GM12865 (cell line): Measurements from ENCODE around the gene CLIC1.
A peak's percentile ranks its signal among the peaks of the same experiment; 100 is the strongest.

Experiments used
- DNase-seq: peaks from one replicate; pipeline ENCODE4 v3.0.0; 2010; ENCODE audit warnings: low read depth
- H3K4me3 ChIP-seq: 2 replicates; pipeline ENCODE4 v1.5.1; 2011; ENCODE audit warnings: mild to moderate bottlenecking, low read depth, low read length, control low read depth
- CTCF ChIP-seq: IDR thresholded peaks from 2 replicates; pipeline ENCODE4 v1.5.1; 2011; ENCODE audit warnings: low read length, control low read depth, low read depth, inconsistent platforms; ENCODE audit not compliant: insufficient read depth; ENCODE audit errors: missing control alignments

Gene CLIC1

GRCh38 chr6:31728767-31729514 lies 7.4 kb downstream of the CLIC1 start, which contains the start of gene DDAH2:
Gene DDAH2 (minus strand): TSS chr6:31729299. CDS start chr6:31729161, 138 bp downstream.
- TF ChIP-seq CTCF = no peak
- no peak for DNase-seq
- peak within 1 kb of the TSS; percentile 49 for H3K4me3 ChIP-seq

GRCh38 chr6:31727717-31728671 lies 8.3 kb downstream of the CLIC1 start:
- no peak for TF ChIP-seq CTCF
- peak; percentile 83 for DNase-seq
- no peak overlapping the region for H3K4me3 ChIP-seq

GRCh38 chr6:31727034-31727716 lies 9.2 kb downstream of the CLIC1 start:
- no peak overlapping the region for H3K4me3 ChIP-seq
- DNase-seq = no peak
- TF ChIP-seq CTCF = no peak

- TF ChIP-seq CTCF = no peak
- no peak for DNase-seq
- H3K4me3 ChIP-seq = no peak overlapping the region
Measured at GRCh38 chr6:31725502-31726350, 10.6 kb downstream of the CLIC1 start.

- no peak for TF ChIP-seq CTCF
- no peak overlapping the region for H3K4me3 ChIP-seq
- DNase-seq = no peak
Measured at GRCh38 chr6:31723980-31724691, 12.2 kb downstream of the CLIC1 start.
